ENCODE data around the gene STON2. TPM values are rescaled to one million over a fixed set of nuclear protein-coding genes. Genes with fewer than 3 reads are reported as not detected.

Gene STON2
- total and polyA plus RNA-seq, 2 of the 13 experiments (the other 11 are each of a cell fraction or from before 2014, with no cell fraction given) = 2.1 to 11.0 TPM

DNA sequence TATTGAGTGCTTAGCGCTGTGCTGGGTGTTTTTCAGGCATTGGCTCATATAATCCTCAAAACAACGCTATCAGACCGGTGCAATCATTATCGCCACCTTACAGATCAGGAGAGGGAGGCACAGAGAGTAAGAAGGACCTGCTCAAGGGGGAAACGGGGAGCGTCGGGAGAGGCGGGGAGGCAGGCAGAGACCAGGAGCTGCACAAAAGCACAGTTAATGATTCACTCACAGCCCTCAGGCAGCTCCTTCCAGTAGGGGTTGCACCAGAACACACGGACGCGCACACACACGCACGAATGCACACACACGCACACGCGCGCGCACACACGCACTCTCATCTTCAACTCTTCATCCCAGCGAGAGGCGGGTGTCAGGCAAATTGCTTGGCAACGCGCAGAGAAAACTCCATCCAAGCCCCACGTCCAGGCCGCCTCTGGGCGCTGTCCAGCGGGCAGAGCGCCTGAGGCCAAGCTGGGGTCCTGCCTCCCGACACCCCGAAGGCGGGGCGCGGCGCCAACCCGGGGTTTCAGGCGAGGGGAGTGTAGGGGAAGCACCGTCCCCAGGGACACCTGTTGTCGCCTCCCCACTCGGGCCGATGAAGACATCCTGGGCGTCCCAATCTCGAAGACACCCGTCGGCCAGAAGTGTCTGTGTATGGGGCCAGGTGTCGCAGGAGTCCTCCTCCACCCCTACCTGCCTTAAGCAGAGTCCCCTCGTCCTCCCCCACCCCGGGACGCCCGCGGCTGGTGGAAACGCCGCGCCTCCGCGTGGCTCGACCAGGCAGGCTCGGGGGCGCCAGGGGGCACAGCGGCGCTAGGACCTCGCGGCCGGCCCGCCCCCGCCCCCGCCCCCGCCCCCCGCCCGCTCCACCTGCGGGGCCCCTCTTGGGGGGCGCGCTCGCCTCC lies 35.5 kb upstream of the STON2 start (continued):
- TF ChIP-seq, protein P1, sequence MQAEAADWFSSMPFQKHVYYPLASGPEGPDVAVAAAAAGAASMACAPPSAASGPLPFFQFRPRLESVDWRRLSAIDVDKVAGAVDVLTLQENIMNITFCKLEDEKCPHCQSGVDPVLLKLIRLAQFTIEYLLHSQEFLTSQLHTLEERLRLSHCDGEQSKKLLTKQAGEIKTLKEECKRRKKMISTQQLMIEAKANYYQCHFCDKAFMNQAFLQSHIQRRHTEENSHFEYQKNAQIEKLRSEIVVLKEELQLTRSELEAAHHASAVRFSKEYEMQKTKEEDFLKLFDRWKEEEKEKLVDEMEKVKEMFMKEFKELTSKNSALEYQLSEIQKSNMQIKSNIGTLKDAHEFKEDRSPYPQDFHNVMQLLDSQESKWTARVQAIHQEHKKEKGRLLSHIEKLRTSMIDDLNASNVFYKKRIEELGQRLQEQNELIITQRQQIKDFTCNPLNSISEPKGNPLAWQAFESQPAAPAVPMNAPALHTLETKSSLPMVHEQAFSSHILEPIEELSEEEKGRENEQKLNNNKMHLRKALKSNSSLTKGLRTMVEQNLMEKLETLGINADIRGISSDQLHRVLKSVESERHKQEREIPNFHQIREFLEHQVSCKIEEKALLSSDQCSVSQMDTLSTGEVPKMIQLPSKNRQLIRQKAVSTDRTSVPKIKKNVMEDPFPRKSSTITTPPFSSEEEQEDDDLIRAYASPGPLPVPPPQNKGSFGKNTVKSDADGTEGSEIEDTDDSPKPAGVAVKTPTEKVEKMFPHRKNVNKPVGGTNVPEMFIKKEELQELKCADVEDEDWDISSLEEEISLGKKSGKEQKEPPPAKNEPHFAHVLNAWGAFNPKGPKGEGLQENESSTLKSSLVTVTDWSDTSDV (CRISPR knock-in tag; IDR thresholded peaks at IDR 0.05) = no peak
- TF ChIP-seq, protein P2, sequence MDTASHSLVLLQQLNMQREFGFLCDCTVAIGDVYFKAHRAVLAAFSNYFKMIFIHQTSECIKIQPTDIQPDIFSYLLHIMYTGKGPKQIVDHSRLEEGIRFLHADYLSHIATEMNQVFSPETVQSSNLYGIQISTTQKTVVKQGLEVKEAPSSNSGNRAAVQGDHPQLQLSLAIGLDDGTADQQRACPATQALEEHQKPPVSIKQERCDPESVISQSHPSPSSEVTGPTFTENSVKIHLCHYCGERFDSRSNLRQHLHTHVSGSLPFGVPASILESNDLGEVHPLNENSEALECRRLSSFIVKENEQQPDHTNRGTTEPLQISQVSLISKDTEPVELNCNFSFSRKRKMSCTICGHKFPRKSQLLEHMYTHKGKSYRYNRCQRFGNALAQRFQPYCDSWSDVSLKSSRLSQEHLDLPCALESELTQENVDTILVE (CRISPR knock-in tag; IDR thresholded peaks at IDR 0.05) = no peak; the same call in 1 of the 2 replicates
- TF ChIP-seq ZNF792 (CRISPR knock-in tag; IDR thresholded peaks at IDR 0.05) = no peak
- TF ChIP-seq ZNF614 (CRISPR knock-in tag; IDR thresholded peaks at IDR 0.05; ENCODE audit: borderline replicate concordance) = no peak
- 0 out of 2 replicates have a peak, but pooled peaks have one; percentile 26 for TF ChIP-seq ZNF329 (CRISPR knock-in tag; IDR thresholded peaks at IDR 0.05; ENCODE audit: low read depth)
- peak; percentile 24 for TF ChIP-seq SPEN (CRISPR knock-in tag; IDR thresholded peaks at IDR 0.05; ENCODE audit: low read depth)
- peak; percentile 54 for TF ChIP-seq XRCC5 (optimal IDR thresholded peaks at IDR 0.05; ENCODE audit: low read length)
- TF ChIP-seq SOX6 (IDR thresholded peaks at IDR 0.05) = no peak
- peak; percentile 64 for TF ChIP-seq SOX6 (CRISPR knock-in tag; IDR thresholded peaks at IDR 0.05)
- TF ChIP-seq ZNF883 (CRISPR knock-in tag; IDR thresholded peaks at IDR 0.05; ENCODE audit: not compliant biosample characterization) = no peak
- no peak for TF ChIP-seq NFKBIZ (CRISPR knock-in tag; IDR thresholded peaks at IDR 0.05)
- TF ChIP-seq ZFAT (CRISPR knock-in tag; conservative IDR thresholded peaks at IDR 0.05) = no peak
- no peak for TF ChIP-seq ZNF737 (CRISPR knock-in tag; IDR thresholded peaks at IDR 0.05; ENCODE audit: borderline replicate concordance)
- 0 out of 2 replicates have a peak, but pooled peaks have one; percentile 25 for TF ChIP-seq ZNF143 (CRISPR knock-in tag; IDR thresholded peaks at IDR 0.05)
- no peak for TF ChIP-seq HMGA1 (CRISPR knock-in tag; conservative IDR thresholded peaks at IDR 0.05)
- TF ChIP-seq FOXP1 (IDR thresholded peaks at IDR 0.05) = no peak
- TF ChIP-seq FOXP1 (CRISPR knock-in tag; IDR thresholded peaks at IDR 0.05) = no peak
- TF ChIP-seq PHF5A (CRISPR knock-in tag; IDR thresholded peaks at IDR 0.05; ENCODE audit: low read depth, unreplicated experiment) = no peak
- TF ChIP-seq, protein P3, sequence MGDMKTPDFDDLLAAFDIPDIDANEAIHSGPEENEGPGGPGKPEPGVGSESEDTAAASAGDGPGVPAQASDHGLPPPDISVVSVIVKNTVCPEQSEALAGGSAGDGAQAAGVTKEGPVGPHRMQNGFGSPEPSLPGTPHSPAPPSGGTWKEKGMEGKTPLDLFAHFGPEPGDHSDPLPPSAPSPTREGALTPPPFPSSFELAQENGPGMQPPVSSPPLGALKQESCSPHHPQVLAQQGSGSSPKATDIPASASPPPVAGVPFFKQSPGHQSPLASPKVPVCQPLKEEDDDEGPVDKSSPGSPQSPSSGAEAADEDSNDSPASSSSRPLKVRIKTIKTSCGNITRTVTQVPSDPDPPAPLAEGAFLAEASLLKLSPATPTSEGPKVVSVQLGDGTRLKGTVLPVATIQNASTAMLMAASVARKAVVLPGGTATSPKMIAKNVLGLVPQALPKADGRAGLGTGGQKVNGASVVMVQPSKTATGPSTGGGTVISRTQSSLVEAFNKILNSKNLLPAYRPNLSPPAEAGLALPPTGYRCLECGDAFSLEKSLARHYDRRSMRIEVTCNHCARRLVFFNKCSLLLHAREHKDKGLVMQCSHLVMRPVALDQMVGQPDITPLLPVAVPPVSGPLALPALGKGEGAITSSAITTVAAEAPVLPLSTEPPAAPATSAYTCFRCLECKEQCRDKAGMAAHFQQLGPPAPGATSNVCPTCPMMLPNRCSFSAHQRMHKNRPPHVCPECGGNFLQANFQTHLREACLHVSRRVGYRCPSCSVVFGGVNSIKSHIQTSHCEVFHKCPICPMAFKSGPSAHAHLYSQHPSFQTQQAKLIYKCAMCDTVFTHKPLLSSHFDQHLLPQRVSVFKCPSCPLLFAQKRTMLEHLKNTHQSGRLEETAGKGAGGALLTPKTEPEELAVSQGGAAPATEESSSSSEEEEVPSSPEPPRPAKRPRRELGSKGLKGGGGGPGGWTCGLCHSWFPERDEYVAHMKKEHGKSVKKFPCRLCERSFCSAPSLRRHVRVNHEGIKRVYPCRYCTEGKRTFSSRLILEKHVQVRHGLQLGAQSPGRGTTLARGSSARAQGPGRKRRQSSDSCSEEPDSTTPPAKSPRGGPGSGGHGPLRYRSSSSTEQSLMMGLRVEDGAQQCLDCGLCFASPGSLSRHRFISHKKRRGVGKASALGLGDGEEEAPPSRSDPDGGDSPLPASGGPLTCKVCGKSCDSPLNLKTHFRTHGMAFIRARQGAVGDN (CRISPR knock-in tag; IDR thresholded peaks at IDR 0.05) = peak; percentile 75
